GM11168 (cell line): ENCODE results near the gene KCNK3.

Experiments
- in situ Hi-C: fragments of 300-500 bp; cut with MboI; formaldehyde crosslinking; loops from one replicate; pipeline ENCODE4 v1.12.0; 2022; ENCODE audit warnings: low sequenced_read_pairs; ENCODE audit not compliant: unreplicated experiment

KCNK3 gene

DNA sequence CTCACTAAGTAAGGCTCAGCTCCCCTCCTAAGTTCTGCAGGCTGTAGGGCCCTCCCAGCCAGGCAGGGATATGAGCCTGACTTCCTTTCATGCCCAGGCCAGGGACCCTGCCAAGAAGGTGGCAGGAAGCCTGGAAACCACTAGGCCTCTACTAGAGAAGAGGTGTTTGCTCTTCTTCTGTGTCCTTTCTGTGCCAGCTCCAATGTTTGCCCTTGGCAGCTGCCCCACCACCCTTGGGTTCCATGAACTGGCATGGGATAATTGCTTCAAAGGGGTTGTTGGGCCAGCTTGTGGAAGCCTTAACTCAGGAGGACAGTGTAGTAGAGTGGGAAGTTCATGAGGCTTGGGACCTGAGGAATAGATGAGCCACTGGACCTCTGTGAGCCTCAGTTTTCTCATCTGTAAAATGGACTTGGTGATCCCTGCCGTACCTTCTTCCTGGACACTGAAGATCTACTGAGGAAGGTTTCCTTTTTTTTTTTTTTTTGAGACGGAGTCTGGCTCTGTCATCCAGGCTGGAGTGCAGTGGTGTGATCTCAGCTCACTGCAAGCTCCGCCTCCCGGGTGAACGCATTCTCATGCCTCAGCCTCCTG, 75.5 kb downstream of the KCNK3 start:
- in situ Hi-C loops, result no loop called here

- in situ Hi-C loops, result no loop called here
Observed at GRCh38 chr2:26768759-26769088, 76.2 kb downstream of the KCNK3 start.

DNA sequence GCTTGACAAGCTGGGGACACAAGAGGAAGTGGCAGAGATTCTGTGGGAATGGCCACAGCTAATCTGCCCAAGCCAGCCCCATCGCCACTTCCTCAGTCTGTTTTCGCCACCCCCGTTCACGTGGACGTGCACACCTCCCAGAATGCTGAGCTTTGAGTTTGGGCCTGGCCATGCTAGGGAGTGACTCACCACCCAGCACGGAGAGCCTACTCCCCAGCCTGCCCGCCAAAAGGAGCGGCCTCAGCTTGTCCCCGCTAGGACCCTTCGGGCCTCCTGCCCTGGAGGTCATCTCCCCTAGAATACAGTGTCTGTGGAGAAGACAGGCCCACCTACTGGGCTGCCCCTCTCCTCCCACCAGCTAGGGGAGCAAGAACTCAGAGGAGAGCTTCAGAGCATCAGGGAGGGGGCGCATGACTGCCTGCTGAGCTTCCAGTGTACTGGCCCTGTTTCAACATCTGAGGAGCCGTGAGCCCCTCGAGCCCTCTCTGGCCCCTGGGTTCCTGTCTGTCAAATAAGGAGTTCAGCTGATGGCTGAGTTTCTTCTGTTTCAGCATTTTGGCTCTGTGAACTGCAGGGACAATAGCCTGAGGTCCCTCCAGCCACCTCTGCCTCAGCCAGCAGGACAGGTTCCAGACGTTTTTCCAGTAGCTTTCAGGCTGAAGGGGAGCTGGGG, 76.7 kb downstream of the KCNK3 start:
- in situ Hi-C loops, result no loop called here

DNA sequence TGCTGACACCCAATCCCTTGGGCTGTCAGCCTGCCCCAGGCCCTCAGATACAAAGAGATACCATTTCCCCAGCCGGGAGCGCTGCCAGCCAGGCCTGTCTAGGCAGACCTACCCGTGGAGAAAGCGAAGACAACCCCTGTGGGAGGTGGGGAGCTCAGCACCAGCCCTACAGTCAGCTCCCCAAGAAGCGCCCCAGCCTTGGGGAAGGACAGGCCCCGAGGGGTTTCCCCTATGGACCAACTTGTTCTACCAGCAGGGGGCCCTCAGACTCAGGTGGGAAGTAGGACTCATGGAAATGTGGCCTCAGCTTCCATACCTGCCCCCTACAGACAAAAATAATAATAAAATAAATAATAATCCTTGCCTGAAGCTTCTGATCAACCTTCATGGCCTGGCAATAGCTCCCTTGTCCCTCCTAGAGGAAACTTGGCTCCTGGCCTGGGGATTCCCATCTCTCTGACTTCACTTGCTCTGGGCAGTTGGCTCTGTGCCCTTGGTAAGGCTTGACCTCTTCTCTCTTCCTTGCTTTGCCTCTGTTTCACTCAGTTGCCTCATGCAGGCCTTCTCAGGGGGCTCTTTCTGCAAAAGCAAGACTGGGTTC, 78.6 kb downstream of the KCNK3 start:
- in situ Hi-C loops, result no loop called here

DNA sequence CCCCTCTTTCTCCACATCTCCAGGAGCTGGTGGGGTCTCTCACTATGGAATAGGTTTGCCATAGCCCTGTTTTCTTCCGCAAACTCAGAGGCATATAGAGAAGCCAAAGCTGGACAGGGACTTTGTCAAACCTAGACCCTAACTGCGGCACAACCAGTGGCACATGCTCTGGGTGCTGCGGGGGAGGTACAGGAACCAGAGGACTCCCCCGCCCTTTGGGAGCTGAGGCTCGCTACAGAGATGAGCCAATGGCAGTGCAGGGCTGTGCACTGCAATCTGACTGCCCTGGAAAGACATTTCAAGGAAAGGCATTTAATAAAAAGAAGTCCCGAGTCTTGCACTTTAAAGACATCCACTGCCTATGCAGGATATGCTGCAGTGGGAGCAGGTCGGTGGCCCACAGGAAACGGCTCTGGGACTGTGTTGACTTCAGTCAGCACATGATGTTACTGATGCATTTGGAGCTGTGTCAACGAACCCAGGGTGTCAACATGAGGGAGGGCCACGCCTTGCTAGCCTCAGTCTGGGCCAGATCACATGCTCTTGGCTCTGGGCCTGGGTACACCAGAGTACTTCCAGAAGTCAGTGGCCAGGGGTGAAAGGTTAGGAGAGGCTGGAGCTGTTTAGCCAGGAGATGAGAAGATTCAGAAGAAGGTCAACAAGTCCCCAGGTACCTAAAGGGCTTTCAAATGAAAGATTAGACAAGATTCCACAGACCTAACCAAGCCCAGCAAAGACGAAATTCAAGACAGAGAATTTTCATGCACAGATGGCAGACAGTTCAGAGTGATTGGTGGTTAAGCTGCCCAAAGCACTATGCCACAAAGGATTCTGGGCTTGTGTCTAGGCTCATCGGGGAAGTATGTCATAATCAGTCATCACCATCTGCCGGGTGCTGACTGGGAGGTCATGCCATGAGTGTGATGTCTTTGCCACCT, 79.8 kb downstream of the KCNK3 start:
- in situ Hi-C loops, result no loop called here

DNA sequence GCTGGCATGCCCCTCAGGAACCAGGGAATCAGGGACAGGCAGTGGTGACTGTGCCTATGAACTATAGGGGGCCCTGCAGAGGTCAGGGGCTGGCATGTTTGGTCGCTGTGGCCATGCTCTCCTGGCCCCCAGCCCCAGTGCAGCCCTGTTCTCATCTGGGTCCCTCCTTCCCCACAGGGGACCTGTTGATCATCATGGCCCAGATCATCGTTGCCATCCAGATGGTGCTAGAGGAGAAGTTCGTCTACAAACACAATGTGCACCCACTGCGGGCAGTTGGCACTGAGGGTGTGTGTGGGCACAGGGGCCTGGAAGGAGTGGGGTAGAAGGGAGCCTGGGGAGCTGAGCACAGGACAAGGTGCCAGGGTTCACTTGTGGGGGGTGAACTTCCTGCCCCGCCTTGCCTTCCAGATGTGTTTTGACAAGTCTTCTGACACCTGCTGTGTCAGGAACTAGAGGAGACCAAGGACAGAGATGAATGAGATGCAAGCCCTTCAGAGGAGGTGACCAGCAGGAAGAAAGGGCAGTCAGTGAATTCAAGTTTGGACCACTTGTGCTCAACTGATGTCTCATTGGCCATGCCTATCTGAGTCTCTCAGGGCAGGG, 83.8 kb downstream of the KCNK3 start:
- in situ Hi-C loops, result no loop called here

GRCh38 chr2:26778098-26778497, 85.6 kb downstream of the KCNK3 start:
- in situ Hi-C loops, result no loop called here

DNA sequence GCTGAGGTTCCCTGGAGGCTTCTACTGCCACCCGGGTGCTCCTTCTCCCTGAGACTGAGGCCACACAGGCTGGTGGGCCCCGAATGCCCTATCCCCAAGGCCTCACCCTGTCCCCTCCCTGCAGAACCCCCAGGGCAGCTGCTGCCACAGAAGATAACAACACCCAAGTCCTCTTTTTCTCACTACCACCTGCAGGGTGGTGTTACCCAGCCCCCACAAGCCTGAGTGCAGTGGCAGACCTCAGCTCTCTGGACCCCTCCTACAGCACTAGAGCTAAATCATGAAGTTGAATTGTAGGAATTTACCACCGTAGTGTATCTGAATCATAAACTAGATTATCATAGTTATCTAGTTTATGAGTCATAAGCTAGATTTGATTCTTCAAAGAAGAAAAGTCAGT, 86.0 kb downstream of the KCNK3 start:
- in situ Hi-C loops, result no loop called here

DNA sequence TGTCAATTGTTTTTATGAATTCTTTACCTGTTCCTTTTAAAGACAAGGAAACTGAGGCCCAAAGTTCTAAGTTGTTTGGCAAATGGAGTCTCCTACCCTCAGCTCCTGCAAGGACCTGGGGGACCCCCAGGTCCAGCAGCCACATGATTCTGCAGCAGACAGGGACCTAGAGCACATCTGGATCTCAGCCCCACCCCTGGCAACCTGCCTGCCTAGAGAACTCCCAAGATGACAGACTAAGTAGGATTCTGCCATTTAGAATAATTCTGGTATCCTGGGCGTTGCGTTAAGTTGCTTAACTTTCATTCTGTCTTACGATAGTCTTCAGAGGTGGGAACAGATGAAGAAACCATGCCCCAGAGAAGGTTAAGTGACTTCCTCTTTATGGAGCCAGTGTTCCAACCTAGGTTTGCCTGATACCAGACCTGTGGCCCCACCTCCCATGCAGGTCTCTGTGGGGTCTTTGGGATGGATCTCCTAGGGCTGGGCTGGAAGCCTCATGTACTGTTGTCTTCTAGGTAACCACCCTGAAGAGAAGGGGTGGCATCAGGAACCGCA, 87.8 kb downstream of the KCNK3 start:
- in situ Hi-C loops, result no loop called here
